HG02870 (cell line): ENCODE results near the gene PTH1R.

Source experiments
- ATAC-seq: cut with Tn5 transposase; IDR thresholded peaks from one replicate; pipeline ENCODE4 v1.9.1; 2021; ENCODE audit warnings: mild to moderate bottlenecking, moderate library complexity; ENCODE audit not compliant: unreplicated experiment

Gene PTH1R

GRCh38 chr3:46926871-46927717 lies 49.6 kb downstream of the PTH1R start:
- peak; percentile 56 for ATAC-seq

GRCh38 chr3:46927718-46928073 lies 50.2 kb downstream of the PTH1R start:
- no peak for ATAC-seq

GRCh38 chr3:46928282-46928681 lies 50.8 kb downstream of the PTH1R start:
- ATAC-seq = no peak

DNA sequence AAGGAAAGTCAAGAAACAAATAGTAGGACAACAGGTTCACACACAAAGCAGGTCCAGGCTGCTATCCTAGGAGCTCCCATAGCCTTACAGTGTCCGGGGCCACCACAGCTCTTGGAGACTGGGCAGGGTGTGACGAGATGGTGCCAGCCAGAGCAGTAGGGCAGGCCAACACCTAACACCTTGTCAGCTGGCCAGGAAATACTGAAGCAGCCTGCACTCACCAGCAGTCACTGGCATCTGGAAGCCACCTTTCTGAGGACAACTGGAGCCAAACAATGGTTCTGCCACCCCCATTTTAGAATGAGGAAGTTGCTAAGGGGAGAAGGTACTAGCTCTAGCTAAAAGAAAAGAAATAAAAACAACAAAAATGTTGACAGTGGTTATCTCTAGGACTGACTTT lies 51.8 kb downstream of the PTH1R start:
- no peak for ATAC-seq

- no peak for ATAC-seq
Observed at GRCh38 chr3:46930166-46930944, 52.8 kb downstream of the PTH1R start.

DNA sequence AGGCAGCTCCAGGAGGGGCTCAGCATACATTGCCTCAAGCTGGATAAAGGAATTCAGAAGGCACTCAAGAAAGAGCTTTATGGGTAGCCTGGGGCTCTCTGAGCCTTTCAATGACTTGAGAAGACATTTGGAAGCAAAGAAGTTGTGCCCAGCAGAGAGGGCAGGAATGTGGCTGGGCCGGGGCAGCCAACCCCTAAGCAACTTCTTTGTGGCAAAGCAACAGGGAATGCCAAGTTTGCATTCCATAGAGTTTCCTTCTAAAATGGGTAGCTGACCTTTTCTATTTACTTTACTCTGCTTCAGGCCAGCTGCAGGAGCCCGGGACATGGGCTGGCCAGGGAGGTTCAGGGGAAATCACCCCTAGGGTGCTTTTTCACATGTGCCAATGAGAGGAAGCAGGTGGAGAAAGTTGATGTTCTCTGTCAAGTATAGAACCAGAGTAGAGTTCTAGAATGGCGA lies 53.5 kb downstream of the PTH1R start:
- ATAC-seq = no peak

DNA sequence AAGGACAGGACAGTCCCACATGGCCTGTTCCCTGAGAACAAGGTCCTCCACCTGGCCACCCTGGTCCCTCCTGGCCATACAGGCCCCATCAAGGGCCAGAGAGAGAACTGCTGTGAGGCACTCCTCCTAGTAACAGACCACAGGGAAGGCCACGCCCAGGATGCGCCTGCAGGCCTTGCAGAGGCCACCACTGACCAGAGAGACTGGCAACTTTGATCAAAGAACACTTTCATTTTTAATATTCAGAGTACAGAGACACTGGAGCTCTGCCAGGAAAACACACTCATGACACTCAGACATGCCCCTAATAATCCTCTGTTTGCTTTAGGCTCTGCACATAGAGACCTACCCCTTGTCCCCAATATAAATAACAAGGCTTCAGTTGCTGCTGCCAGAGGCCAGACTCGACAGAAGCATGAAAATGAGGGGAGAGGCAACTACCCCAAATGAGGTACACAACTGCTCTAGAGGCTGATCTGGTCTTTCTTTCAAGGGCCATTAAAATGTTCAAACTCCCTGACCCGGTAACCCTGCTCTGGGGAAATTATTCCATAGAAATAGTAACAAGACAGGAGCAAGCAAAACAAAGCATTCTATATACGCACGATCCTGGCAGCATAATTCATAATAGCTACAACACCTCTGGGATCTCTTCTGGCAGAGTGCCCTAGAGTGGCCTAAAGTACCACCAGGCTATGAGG lies 54.3 kb downstream of the PTH1R start:
- ATAC-seq = no peak

GRCh38 chr3:46932455-46933225 lies 55.1 kb downstream of the PTH1R start:
- ATAC-seq = no peak

DNA sequence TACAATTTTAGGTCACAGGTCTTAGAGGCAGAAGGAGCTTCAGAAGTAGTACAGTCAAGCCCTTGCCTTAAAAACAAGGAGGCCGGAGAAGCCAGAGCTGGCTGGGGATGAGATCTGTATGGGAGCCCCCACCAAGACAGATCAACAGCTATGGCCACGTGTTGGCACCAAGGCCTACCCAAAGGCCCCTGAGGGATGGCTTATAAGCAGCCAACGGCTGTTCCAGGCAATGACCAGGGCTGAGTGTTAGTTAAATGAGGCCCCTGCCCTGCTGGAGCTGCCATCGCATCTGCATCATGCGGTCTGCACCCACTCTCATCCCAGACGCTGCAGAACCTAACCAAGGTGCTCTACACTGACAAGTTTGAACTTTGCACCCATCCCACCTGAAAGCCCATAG lies 55.7 kb downstream of the PTH1R start:
- no peak for ATAC-seq

- no peak for ATAC-seq
Observed at GRCh38 chr3:46934072-46934471, 56.6 kb downstream of the PTH1R start.

DNA sequence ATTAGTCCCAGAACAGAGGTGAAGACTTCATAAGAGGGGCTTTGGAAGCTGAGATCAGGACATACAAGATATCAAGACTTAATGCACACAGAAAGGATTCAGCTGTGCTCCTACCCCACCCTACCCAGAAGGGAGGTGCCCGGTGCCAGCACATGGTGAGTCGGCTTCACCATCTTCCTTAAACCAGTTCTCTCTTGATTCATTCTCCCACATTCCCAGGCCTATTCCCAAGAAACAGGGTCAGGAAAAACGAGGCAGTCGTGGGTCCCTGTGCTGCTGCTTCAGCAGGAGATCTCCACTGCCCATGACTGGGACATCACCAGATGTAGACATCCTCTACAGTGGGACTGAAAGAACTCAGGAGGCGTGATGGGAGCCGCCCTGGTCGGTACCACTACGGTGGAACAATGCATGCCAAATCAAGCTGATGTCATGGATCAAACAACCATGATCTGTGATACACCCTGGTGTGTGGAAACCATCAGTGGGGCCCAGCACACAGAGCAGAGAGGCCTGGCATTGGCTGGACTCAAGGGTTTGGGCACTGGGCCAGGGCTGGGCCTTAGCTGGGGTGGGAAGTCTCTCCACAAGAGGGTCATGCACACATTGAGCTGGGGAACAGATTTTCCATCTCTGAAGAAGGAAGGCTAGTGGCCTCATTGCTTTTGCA lies 57.1 kb downstream of the PTH1R start:
- no peak for ATAC-seq

- no peak for ATAC-seq
Observed at GRCh38 chr3:46935168-46935858, 57.8 kb downstream of the PTH1R start.

GRCh38 chr3:46935989-46936558 lies 58.6 kb downstream of the PTH1R start:
- ATAC-seq = no peak

GRCh38 chr3:46936733-46937250 lies 59.3 kb downstream of the PTH1R start:
- ATAC-seq = no peak

DNA sequence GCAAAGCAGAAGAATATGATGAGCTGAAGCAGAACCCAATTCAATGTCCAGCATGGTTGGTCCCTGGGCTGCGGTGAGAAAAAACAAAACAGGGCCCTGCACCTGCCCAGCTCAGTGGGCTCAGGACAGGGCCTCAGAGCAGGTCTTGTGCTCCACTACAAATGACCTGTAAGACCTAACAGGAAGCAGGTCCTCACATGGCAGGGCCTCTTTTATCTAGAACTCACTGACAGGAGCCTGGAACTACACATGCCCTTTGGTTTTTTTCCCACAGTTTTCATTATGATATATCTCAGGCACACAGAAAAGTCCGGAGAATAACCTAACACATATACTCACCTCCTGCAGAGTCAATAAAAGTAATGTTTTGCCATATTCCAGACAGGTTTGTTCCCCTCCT lies 60.6 kb downstream of the PTH1R start:
- ATAC-seq = no peak

GRCh38 chr3:46939578-46940445 lies 62.3 kb downstream of the PTH1R start:
- no peak for ATAC-seq

GRCh38 chr3:46942076-46942475 lies 64.6 kb downstream of the PTH1R start:
- ATAC-seq = no peak
